K562 (cell line): Measurements from ENCODE around the gene EPHA10. TPM values are rescaled to one million over a fixed set of nuclear protein-coding genes. Genes with fewer than 3 reads are reported as not detected.

Experiments used
- BRF2 ChIP-seq: IDR thresholded peaks from 3 replicates; pipeline ENCODE4 v1.6.1; 2011; ENCODE audit warnings: borderline replicate concordance, mild to moderate bottlenecking; ENCODE audit not compliant: insufficient read length, insufficient read depth
- CCNT2 ChIP-seq: IDR thresholded peaks from 2 replicates; pipeline ENCODE4 v1.6.1; 2011; ENCODE audit warnings: borderline replicate concordance, low read depth, mild to moderate bottlenecking, moderate library complexity, mixed read lengths, low read length; ENCODE audit not compliant: insufficient read length; ENCODE audit errors: extremely low read depth
- CREB3L1 ChIP-seq: fragments of 450-650 bp; IDR thresholded peaks from 2 replicates; pipeline ENCODE4 v1.6.1; 2014; ENCODE audit warnings: low read depth, mild to moderate bottlenecking, moderate library complexity, borderline replicate concordance
- PHF8 ChIP-seq: fragments of 200-600 bp; sonication (generic); IDR thresholded peaks from 2 replicates; pipeline ENCODE4 v1.6.1; 2012; ENCODE audit warnings: mixed run types, mild to moderate bottlenecking, inconsistent platforms, low read length, moderate library complexity, borderline replicate concordance
- POLR2G ChIP-seq: fragments of 200-400 bp; formaldehyde crosslinking; IDR thresholded peaks from 2 replicates; pipeline ENCODE4 v1.6.1; 2017; ENCODE audit warnings: low read depth, mild to moderate bottlenecking, antibody characterized with exemption, low read length, moderate library complexity
- SREBF2 ChIP-seq: sonication (generic); formaldehyde crosslinking; IDR thresholded peaks from 2 replicates; pipeline ENCODE4 v1.4.0; 2020; ENCODE audit warnings: mild to moderate bottlenecking, missing genetic modification reagents
- TAF15 ChIP-seq: fragments of 200-400 bp; formaldehyde crosslinking; IDR thresholded peaks from 2 replicates; pipeline ENCODE4 v1.6.1; 2017; ENCODE audit warnings: mild to moderate bottlenecking, low read depth, low read length, moderate library complexity
- ZNF146 ChIP-seq: IDR thresholded peaks from one replicate; pipeline ENCODE4 v1.6.1; 2018; ENCODE audit warnings: missing compliant biosample characterization; ENCODE audit not compliant: unreplicated experiment
- ZNF23 ChIP-seq: fragments of 250-450 bp; sonication (Bioruptor Pico); IDR thresholded peaks from 2 replicates; pipeline ENCODE4 v1.4.0; 2020; ENCODE audit warnings: mild to moderate bottlenecking
- ZNF830 ChIP-seq: fragments of 250-450 bp; sonication (Bioruptor Pico); IDR thresholded peaks from 2 replicates; pipeline ENCODE4 v1.5.0; 2021; ENCODE audit warnings: mild to moderate bottlenecking
- polyA plus RNA-seq, 8 experiments: library from polyadenylated mRNA; depleted of rRNA in 4 of 8; stranded (reverse) in 5 of 8; unstranded in 3 of 8; fragments of >200 nt; fragmentation: Nextera tagmentation in 2 of 8; fragmentation: Illumina TruSeq in 1 of 8; extraction: Ambion mirVana in 2 of 8; extraction: Trizol in 1 of 8; gene quantifications; 2 replicates each; pipeline versions ENCODE4 v1.2.1 to v1.2.3, GENCODE V29; 2011 to 2014; ENCODE audit warnings: inconsistent platforms in 1 of 8, missing spikeins in 1 of 8
- total RNA-seq, 7 experiments: library from RNA; depleted of rRNA in 6 of 7; stranded (reverse); fragments of >200 nt in 6 of 7; fragmentation: Illumina TruSeq in 2 of 7; extraction: Trizol in 2 of 7; gene quantifications; 2 replicates each; pipeline versions ENCODE4 v1.2.1 to v1.2.3, GENCODE V29; 2011 to 2021; ENCODE audit warnings: low replicate concordance in 1 of 7
- TF ChIP-seq, protein P1 (sequence below): sonication (generic); formaldehyde crosslinking; IDR thresholded peaks from 2 replicates; pipeline ENCODE4 v1.9.0; 2022; ENCODE audit warnings: mild to moderate bottlenecking, missing genetic modification reagents

The EPHA10 gene
- total and polyA plus RNA-seq, 9 of the 15 experiments (the other 6 are each of a cell fraction or from before 2014, with no cell fraction given): 0.03 TPM; not detected in 8

DNA sequence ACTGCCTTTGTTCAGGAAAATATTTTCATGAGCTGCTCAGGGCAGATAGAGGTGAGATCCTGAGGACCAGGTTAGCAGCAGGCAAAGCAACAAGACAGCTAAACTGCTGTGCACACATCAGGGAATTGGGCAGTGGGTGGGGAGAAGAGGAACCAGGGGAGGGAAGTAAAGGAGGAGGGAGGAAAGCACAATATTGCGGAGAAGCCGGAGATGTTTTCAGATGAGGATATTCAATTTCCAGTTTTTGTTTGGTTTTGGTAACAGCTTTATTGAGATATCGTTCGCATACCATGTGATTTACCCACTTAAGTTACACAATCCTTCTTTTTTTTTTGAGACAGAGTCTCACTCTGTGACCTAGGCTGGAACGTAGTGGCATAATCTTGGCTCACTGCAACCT, 34.5 kb downstream of the EPHA10 start (continued):
- TF ChIP-seq, protein P1, sequence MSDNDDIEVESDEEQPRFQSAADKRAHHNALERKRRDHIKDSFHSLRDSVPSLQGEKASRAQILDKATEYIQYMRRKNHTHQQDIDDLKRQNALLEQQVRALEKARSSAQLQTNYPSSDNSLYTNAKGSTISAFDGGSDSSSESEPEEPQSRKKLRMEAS (CRISPR knock-in tag): no peak
- no peak for TF ChIP-seq SREBF2 (CRISPR knock-in tag)
- no peak for TF ChIP-seq ZNF23 (CRISPR knock-in tag)
- TF ChIP-seq CREB3L1: no peak
- TF ChIP-seq CCNT2: no peak
- no peak for TF ChIP-seq ZNF830
- no peak for TF ChIP-seq TAF15
- TF ChIP-seq BRF2: no peak
- no peak for TF ChIP-seq POLR2G
- no peak for TF ChIP-seq ZNF146 (CRISPR knock-in tag)
- TF ChIP-seq PHF8: no peak
- TF ChIP-seq, all 486 proteins: peak for 0
